GM12873 (cell line): Measurements from ENCODE around the gene TRIM8.

Experiments used
- CTCF ChIP-seq: IDR thresholded peaks from 2 replicates; pipeline ENCODE4 v1.5.1; 2012; ENCODE audit warnings: low read depth, mild to moderate bottlenecking, moderate library complexity, low read length, control low read depth; ENCODE audit not compliant: insufficient read depth; ENCODE audit errors: missing control alignments

TRIM8 gene

GRCh38 chr10:102654566-102654965 lies 10.3 kb downstream of the TRIM8 start:
- no peak for TF ChIP-seq CTCF

GRCh38 chr10:102654969-102655368 lies 10.7 kb downstream of the TRIM8 start:
- TF ChIP-seq CTCF, result no peak

- TF ChIP-seq CTCF, result no peak
Measured at GRCh38 chr10:102656026-102656425, 11.7 kb downstream of the TRIM8 start.

DNA sequence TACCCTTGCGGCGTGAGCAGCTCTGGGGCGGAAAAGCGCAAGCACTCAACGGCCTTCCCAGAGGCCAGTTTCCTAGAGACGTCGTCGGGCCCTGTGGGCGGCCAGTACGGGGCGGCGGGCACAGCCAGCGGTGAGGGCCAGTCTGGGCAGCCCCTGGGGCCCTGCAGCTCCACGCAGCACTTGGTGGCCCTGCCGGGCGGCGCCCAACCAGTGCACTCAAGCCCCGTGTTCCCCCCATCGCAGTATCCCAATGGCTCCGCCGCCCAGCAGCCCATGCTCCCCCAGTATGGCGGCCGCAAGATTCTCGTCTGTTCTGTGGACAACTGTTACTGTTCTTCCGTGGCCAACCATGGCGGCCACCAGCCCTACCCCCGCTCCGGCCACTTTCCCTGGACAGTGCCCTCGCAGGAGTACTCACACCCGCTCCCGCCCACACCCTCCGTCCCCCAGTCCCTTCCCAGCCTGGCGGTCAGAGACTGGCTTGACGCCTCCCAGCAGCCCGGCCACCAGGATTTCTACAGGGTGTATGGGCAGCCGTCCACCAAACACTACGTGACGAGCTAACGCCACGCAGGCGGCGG lies 12.6 kb downstream of the TRIM8 start:
- TF ChIP-seq CTCF, result no peak

DNA sequence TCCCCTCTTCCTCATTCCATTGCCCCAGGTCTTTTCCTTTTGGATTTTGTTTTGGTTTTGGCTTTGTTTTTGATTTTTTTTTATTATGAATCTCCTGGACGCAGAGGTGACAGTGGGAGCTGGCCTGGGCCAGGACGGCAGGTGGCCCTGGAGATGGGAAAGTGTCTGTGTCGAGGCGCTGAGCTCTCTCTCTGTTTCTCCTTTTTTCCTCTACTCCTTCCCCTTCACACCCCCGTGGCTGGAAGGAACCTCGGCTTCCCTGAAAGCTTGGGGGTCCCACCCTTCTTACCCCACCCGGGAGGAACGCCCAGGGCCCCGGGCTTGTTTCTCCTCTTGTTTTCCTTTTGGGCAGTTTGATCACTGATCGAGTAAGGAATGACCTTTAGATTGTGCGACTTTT lies 13.2 kb downstream of the TRIM8 start:
- no peak for TF ChIP-seq CTCF

- no peak for TF ChIP-seq CTCF
Measured at GRCh38 chr10:102657984-102658724, 13.9 kb downstream of the TRIM8 start.

DNA sequence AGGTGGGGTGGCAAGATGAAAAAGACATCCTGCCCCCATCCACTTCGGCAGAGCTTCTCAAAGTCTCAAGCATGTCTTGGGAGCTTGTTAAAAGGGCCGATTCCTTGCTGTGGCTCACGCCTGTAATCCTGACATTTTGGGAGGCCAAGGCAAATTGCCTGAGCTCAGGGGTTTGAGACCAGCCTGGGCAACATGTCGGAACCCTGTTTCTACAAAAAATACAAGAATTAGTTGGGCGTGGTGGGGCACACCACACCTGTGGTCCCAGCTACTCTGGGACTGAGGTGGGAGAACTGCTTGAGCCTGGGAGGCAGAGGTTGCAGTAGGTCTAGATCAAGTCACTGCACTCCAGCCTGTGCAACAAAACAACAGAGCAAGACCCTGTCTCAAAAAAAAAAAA lies 14.5 kb downstream of the TRIM8 start:
- no peak for TF ChIP-seq CTCF
